ENCODE results near the gene THOC7. TPM values are rescaled to one million over a fixed set of nuclear protein-coding genes. Genes with fewer than 3 reads are reported as not detected.

THOC7 gene
- total RNA-seq, 1 donor from 2014 or later = 141 TPM

DNA sequence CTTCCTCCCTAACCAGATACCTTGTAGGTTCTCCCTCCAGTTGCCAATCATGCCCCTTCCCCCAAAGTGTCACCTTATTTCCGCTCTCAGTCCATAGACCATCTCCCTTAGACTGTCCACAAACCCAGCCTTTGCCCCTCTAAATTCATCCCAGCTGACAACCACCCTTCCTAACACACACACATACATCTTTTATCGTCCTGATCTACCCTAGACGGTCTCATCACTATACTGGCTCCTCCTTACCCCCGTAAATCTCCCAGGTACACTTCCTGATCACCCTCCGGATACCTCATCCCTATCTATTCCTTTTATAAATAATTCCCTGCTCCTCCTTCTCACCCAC, 828 bp downstream of the THOC7 start:
- H3K27me3 ChIP-seq = no peaks in the 10 kb centered on the region
- no peak for DNase-seq (ENCODE audit: low spot score)
- H3K4me1 ChIP-seq = peaks cover 14% of the 10 kb centered on the region
- H3K9me3 ChIP-seq (ENCODE audit: low read depth) = no peaks in the 10 kb centered on the region
- H3K79me2 ChIP-seq (ENCODE audit: low read depth) = peaks cover 89% of the 10 kb centered on the region
- peak overlapping the region; percentile 88 for H3K9ac ChIP-seq
- no peaks in the 10 kb centered on the region for H3K36me3 ChIP-seq
- Mint-ChIP-seq H3K27me3 (ENCODE audit: insufficient read depth, low read depth) (peaks cover 4% of the 10 kb centered on the region), H3K36me3 (peaks cover 14% of the 10 kb centered on the region), H3K27ac (peak overlapping the region; percentile 97), H3K9me3 (no peaks in the 10 kb centered on the region), H3K4me1 (peaks cover 27% of the 10 kb centered on the region), H3K4me3 (peak overlapping the region; percentile 93)
- H2AFZ ChIP-seq (replicated peaks) = peak overlapping the region; percentile 88
- H3F3A ChIP-seq (ENCODE audit: low read depth) = no peaks in the 10 kb centered on the region
- H3K27ac ChIP-seq = no peak overlapping the region
- TF ChIP-seq, protein P1, sequence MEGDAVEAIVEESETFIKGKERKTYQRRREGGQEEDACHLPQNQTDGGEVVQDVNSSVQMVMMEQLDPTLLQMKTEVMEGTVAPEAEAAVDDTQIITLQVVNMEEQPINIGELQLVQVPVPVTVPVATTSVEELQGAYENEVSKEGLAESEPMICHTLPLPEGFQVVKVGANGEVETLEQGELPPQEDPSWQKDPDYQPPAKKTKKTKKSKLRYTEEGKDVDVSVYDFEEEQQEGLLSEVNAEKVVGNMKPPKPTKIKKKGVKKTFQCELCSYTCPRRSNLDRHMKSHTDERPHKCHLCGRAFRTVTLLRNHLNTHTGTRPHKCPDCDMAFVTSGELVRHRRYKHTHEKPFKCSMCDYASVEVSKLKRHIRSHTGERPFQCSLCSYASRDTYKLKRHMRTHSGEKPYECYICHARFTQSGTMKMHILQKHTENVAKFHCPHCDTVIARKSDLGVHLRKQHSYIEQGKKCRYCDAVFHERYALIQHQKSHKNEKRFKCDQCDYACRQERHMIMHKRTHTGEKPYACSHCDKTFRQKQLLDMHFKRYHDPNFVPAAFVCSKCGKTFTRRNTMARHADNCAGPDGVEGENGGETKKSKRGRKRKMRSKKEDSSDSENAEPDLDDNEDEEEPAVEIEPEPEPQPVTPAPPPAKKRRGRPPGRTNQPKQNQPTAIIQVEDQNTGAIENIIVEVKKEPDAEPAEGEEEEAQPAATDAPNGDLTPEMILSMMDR (IDR thresholded peaks at IDR 0.05) = no peak
- no peak for TF ChIP-seq EZH2phosphoT487 (IDR thresholded peaks at IDR 0.05)
- TF ChIP-seq EZH2 (IDR thresholded peaks at IDR 0.05) = no peak
- H4K20me1 ChIP-seq (ENCODE audit: low read depth) = peaks cover 9% of the 10 kb centered on the region
- peak overlapping the region; percentile 88 for H3K4me3 ChIP-seq
- peak overlapping the region; percentile 92 for H3K4me2 ChIP-seq

DNA sequence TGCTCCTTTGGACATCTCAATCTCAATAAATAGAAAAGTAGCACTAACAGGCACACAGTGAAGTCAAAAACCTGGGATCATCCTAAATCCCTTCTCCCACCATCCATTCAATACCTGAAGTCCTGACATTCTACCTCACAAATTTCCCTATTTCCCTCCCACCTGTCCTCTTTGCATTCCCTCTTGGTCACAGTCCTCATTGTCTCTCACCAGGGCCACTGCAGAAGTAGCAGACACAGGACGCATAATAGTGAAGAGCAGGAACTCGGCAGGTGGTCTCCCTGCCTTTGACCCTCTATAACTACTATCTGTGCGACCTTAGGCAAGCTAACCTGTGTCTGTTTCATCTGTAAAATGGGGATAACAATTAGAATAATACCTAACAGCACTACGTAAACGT, 2.3 kb downstream of the THOC7 start:
- Histone ChIP-seq H2AFZ (replicated peaks) (no peak overlapping the region), H3K27ac (no peak overlapping the region), H3K4me1 (peaks cover 14% of the 10 kb centered on the region), H3K9ac (no peak overlapping the region), H3K4me2 (no peak overlapping the region), H3K27me3 (no peaks in the 10 kb centered on the region), H3K4me3 (no peak overlapping the region), H3K79me2 (ENCODE audit: low read depth) (peaks cover 92% of the 10 kb centered on the region), H3K36me3 (no peaks in the 10 kb centered on the region), H3K9me3 (ENCODE audit: low read depth) (no peaks in the 10 kb centered on the region), H4K20me1 (ENCODE audit: low read depth) (peaks cover 9% of the 10 kb centered on the region), H3F3A (ENCODE audit: low read depth) (no peaks in the 10 kb centered on the region)
- H3K4me3 Mint-ChIP-seq = peak overlapping the region; percentile 6
- TF ChIP-seq EZH2phosphoT487 (IDR thresholded peaks at IDR 0.05) (no peak), EZH2 (IDR thresholded peaks at IDR 0.05) (no peak)
- TF ChIP-seq, protein P1 (IDR thresholded peaks at IDR 0.05) = no peak
- H3K9me3 Mint-ChIP-seq = no peaks in the 10 kb centered on the region
- H3K27me3 Mint-ChIP-seq (ENCODE audit: insufficient read depth, low read depth) = peaks cover 4% of the 10 kb centered on the region
- H3K4me1 Mint-ChIP-seq = peaks cover 27% of the 10 kb centered on the region
- no peak for DNase-seq (ENCODE audit: low spot score)
- H3K36me3 Mint-ChIP-seq = peaks cover 9% of the 10 kb centered on the region
- no peak overlapping the region for H3K27ac Mint-ChIP-seq

DNA sequence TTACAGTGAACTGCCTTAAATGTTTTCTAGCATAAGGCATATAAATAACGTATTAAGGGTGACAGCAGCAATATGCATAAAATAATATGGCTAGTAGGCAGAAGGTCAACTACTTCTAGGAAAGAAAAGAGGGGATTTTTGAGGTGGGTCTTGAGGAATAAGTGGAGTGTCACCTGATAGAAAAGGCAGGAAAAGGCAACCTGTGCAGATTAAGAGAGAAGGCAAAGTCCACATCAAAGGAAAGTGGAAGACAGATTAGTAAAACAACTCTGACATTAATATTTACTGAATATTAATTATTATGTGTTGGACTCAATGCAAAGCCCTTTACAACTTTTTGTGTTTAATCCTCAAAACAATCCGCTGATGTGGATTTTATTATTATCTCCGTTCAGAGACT, 2.8 kb downstream of the THOC7 start:
- DNase-seq (ENCODE audit: low spot score) = no peak
- peaks cover 92% of the 10 kb centered on the region for H3K79me2 ChIP-seq (ENCODE audit: low read depth)
- H3K9me3 Mint-ChIP-seq = no peaks in the 10 kb centered on the region
- H3K27me3 Mint-ChIP-seq (ENCODE audit: insufficient read depth, low read depth) = peaks cover 4% of the 10 kb centered on the region
- H3K4me1 ChIP-seq = peaks cover 14% of the 10 kb centered on the region
- no peak overlapping the region for H3K9ac ChIP-seq
- H3K4me3 ChIP-seq = no peak overlapping the region
- H2AFZ ChIP-seq (replicated peaks) = no peak overlapping the region
- H3K4me2 ChIP-seq = no peak overlapping the region
- H4K20me1 ChIP-seq (ENCODE audit: low read depth) = peaks cover 9% of the 10 kb centered on the region
- no peaks in the 10 kb centered on the region for H3K9me3 ChIP-seq (ENCODE audit: low read depth)
- H3K27me3 ChIP-seq = no peaks in the 10 kb centered on the region
- no peak overlapping the region for H3K4me3 Mint-ChIP-seq
- H3K36me3 Mint-ChIP-seq = peaks cover 9% of the 10 kb centered on the region
- TF ChIP-seq EZH2 (IDR thresholded peaks at IDR 0.05) = no peak
- no peak for TF ChIP-seq EZH2phosphoT487 (IDR thresholded peaks at IDR 0.05)
- TF ChIP-seq, protein P1 (IDR thresholded peaks at IDR 0.05) = no peak
- no peaks in the 10 kb centered on the region for H3F3A ChIP-seq (ENCODE audit: low read depth)
- no peak overlapping the region for H3K27ac Mint-ChIP-seq
- no peaks in the 10 kb centered on the region for H3K36me3 ChIP-seq
- H3K4me1 Mint-ChIP-seq = peaks cover 27% of the 10 kb centered on the region
- H3K27ac ChIP-seq = no peak overlapping the region
